Thymus (tissue), 11 donors: Measurements from ENCODE around the gene KIAA0753. TPM values are rescaled to one million over a fixed set of nuclear protein-coding genes. Genes with fewer than 3 reads are reported as not detected.

Experiments used
- DNase-seq, 9 donors: peaks; one replicate each; pipeline ENCODE4 v3.0.0-alpha.2; 2013; ENCODE audit warnings: low spot score in 9 of 9, low read depth in 6 of 9, missing footprints in 1 of 9
- H3K27ac ChIP-seq, 2 donors: one replicate each; pipeline ENCODE4 v1.5.1; 2013; ENCODE audit warnings: control low read depth in 1 of 2, low read depth in 1 of 2, low read length in 1 of 2, mild to moderate bottlenecking in 1 of 2, moderate library complexity in 1 of 2
- H3K27me3 ChIP-seq, 2 donors: one replicate each; pipeline ENCODE4 v1.5.1; 2013; ENCODE audit warnings: low read length in 1 of 2; ENCODE audit not compliant: control insufficient read depth in 2 of 2, insufficient read depth in 1 of 2
- H3K36me3 ChIP-seq, 2 donors: one replicate each; pipeline ENCODE4 v1.5.1; 2013; ENCODE audit warnings: low read length in 1 of 2, mild to moderate bottlenecking in 1 of 2, moderate library complexity in 1 of 2; ENCODE audit not compliant: control insufficient read depth in 2 of 2, insufficient read depth in 2 of 2
- H3K4me1 ChIP-seq, 2 donors: one replicate each; pipeline ENCODE4 v1.5.1; 2013; ENCODE audit warnings: low read length in 2 of 2; ENCODE audit not compliant: control insufficient read depth in 2 of 2, insufficient read depth in 2 of 2
- H3K4me3 ChIP-seq, 2 donors: one replicate each; pipeline ENCODE4 v1.5.1; 2013; ENCODE audit warnings: low read length in 2 of 2, control low read depth in 1 of 2, mild to moderate bottlenecking in 1 of 2
- H3K9me3 ChIP-seq, 2 donors: one replicate each; pipeline ENCODE4 v1.5.1; 2013; ENCODE audit warnings: low read length in 1 of 2, mild to moderate bottlenecking in 1 of 2; ENCODE audit not compliant: control insufficient read depth in 2 of 2, insufficient read depth in 1 of 2
- WGBS: extraction: QIAGEN DNeasy Blood & Tissue Kit; methylation state at CpG from one replicate; pipeline ENCODE4 v1.1.7; 2013; 5-methylcytosine and 5-hydroxymethylcytosine counted together
- polyA plus RNA-seq: library from polyadenylated mRNA; stranded (reverse); fragments of 200-250 nt; gene quantifications from one replicate; pipeline ENCODE4 v1.2.3, GENCODE V29; 2013
- total RNA-seq: library from RNA; stranded (reverse); fragments of 120-200 nt; gene quantifications from one replicate; pipeline ENCODE4 v1.2.4, GENCODE V29; 2013
- donor health status: healthy.

KIAA0753 gene
- total and polyA plus RNA-seq, 2 donors = 10.8 to 11.8 TPM

DNA sequence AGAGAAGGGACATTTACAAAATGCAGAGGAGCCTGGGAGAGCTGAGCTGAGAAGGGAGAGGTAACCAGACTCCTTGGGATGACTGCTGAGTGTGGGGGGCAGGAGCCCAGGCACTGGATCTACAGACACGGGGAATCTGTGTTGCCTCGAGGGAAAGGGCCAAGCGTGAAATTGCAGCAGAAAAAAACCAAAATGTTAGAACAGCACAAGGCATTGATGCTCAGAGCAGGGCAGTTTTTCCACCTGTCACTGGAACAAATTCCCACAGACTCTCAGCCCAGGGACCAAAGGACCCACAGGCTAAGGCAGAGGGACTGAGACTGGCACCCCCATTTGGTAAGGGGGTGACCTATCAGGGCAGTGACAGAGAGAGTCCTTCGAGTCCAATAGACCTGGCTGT lies 86.2 kb downstream of the KIAA0753 start:
- Histone ChIP-seq H3K4me1 (peaks cover 0 to 3% of the 10 kb centered on the region in 2 donors), H3K9me3 (no peaks in the 10 kb centered on the region), H3K27me3 (peaks cover 40 to 65% of the 10 kb centered on the region in 2 donors), H3K36me3 (no peaks in the 10 kb centered on the region), H3K27ac (no peak overlapping the region), H3K4me3 (no peak overlapping the region)
- 87% methylated on average over 4 of the region's 4 CpGs for WGBS
- DNase-seq = no peak

DNA sequence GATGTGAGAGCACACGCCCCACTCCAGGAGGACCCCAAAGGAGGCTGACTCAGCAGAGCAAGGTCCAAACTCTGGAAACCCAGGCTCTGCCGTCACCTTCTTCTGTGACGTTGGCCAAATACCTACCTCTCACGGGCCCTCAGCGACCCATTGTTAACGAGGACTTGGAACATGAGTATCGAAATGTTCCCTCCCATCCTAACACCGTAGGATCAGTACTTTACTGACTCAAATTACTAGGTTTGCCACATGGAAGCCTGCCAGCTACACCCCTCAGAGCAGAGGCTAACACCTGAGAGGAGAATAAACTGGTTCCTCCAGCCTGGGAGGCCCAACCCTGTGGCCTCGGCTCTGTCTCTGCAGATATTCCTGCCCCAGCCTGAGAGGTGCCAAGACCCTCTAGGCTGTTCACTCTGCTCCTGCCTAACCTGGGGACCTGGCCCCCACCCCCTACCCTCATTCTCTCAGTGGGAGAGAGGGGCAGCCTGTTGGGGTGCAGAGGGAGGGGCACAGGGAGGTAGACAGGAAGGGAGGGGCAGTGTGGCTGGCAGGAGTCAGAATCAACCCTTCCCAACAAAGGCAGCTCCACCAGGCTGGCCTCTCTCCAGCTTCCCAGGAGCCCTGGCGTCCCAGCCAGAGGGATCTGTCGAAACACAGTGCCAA lies 88.5 kb downstream of the KIAA0753 start:
- DNase-seq = peak in 1 of 9 donors; percentile 10
- H3K27ac ChIP-seq = no peak overlapping the region
- H3K4me1 ChIP-seq = peaks cover 0 to 7% of the 10 kb centered on the region in 2 donors
- H3K36me3 ChIP-seq = no peaks in the 10 kb centered on the region
- H3K27me3 ChIP-seq = peaks cover 27 to 46% of the 10 kb centered on the region in 2 donors
- H3K9me3 ChIP-seq = no peaks in the 10 kb centered on the region
- no peak overlapping the region for H3K4me3 ChIP-seq
- 90% methylated on average over 11 of the region's 11 CpGs for WGBS

DNA sequence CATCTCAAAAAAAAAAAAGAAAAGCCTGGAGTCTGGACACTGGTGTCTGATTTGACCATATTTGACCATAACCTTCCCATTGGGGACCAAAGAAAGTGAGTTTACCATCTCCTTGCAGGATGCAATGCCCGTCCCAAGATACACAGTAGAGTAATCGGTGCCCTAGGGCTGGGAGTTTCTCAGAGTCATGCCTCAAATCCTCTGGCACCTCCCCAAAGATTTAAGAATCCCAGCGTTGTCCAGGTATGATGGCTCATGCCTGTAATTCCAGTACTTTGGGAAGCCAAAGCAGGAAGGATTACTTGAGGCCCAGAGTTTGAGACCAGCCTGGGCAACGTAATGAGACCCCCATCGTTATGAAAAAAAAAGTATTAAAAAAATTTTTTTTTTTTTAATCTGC lies 89.2 kb downstream of the KIAA0753 start:
- H3K9me3 ChIP-seq = no peaks in the 10 kb centered on the region
- no peaks in the 10 kb centered on the region for H3K36me3 ChIP-seq
- peaks cover 0 to 4% of the 10 kb centered on the region in 2 donors for H3K4me1 ChIP-seq
- H3K4me3 ChIP-seq = no peak overlapping the region
- WGBS = 79% methylated on average over 5 of the region's 5 CpGs
- no peak overlapping the region for H3K27ac ChIP-seq
- peaks cover 20 to 41% of the 10 kb centered on the region in 2 donors for H3K27me3 ChIP-seq
- no peak for DNase-seq

DNA sequence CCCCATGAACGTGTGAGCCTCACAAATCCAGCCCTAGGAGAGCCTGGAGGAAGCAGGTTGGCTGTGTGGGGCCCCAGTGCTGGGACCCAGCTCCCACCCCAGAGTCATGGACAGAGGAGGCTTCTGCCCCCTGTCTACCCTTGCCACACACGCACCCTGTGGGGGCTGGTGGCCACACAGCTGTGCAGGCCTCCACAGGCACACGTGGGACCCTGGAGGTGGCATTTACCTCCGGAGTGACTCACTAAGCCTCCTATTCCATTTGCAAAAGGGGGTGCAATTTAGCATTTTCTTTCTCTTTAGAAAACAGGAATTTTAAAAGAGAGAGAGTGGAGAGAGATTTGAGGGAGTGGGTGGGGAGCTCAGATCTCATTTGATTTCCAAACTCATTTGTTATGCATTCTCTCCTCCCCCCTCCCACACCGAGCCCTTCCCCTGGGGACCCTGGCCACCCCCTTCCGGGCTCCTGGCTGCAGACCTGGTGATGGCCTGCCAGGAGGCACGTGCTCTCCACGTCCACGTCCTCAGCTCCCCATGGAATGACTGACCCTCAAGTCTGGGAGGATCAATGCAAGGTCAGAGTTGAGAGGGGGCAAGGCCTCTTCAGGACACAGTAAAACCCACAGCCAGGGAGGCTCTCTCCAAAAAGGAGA lies 91.0 kb downstream of the KIAA0753 start:
- H3K27me3 ChIP-seq = peaks cover 2 to 25% of the 10 kb centered on the region in 2 donors
- peaks cover 0 to 4% of the 10 kb centered on the region in 2 donors for H3K4me1 ChIP-seq
- no peak overlapping the region for H3K4me3 ChIP-seq
- DNase-seq = no peak
- no peaks in the 10 kb centered on the region for H3K9me3 ChIP-seq
- 79% methylated on average over 9 of the region's 9 CpGs for WGBS
- H3K36me3 ChIP-seq = no peaks in the 10 kb centered on the region
- H3K27ac ChIP-seq = no peak overlapping the region

DNA sequence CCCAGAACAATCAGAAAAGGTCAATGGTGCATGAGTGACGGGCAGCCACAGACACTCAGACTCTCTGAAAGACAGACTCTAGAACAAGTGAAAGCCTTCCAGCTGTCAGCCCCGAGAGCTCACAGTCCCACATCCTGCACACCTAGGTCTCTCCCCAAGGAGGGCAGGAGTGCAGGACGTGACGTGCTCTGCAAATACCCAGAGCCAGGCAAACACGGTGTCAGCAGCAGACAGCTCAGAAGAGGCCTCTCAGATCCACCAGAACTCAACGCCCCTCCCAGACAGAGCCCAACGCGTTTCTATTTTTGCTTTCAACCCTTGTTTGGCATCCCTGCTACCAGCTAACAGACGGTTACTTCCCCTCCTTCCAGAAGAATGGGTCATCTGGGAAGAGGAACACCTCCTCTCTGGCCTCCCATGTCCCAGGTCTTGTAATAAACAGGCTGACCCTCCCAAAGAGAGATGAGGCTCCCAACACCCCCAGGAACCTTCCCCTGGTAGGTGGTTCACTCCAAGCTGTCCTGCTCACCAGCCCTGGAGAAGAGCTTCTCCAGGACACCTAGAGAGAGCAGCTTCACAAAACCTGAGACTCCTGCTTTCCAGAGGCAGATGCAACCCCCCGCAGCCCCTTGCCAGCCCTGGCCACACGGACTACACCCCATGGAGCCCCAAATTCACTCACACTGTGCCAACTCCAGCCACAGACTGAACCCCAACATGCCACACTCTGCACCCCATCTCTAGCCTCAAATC lies 91.8 kb downstream of the KIAA0753 start:
- 28% methylated on average over 11 of the region's 11 CpGs for WGBS
- no peaks in the 10 kb centered on the region for H3K9me3 ChIP-seq
- peaks cover 0 to 4% of the 10 kb centered on the region in 2 donors for H3K4me1 ChIP-seq
- DNase-seq = peak in 8 of 9 donors; percentile 2 to 60 (median 11)
- H3K27me3 ChIP-seq = peaks cover 0 to 17% of the 10 kb centered on the region in 2 donors
- H3K4me3 ChIP-seq = no peak overlapping the region
- H3K36me3 ChIP-seq = no peaks in the 10 kb centered on the region
- H3K27ac ChIP-seq = no peak overlapping the region

DNA sequence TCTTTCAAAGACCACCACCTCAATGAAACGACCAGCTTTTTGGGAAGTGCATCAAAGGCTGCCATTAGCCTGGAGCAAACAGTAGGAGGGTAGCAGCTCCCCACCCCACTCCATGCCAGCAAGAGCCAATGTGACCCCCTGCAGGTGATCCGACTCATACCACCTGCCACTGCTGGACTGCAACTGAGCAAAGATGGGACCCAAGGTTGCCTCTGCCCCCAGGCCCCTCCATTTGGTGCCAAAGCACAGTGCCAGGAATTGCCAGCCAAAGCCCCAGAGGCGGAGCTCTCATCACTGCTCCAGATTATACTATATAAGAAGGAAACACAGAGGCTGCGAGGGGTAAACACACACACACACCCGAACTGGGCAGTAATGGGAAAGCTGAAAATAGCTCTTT lies 92.5 kb downstream of the KIAA0753 start:
- Histone ChIP-seq H3K4me3 (no peak overlapping the region), H3K27me3 (peaks cover 0 to 10% of the 10 kb centered on the region in 2 donors), H3K4me1 (peaks cover 0 to 4% of the 10 kb centered on the region in 2 donors), H3K36me3 (no peaks in the 10 kb centered on the region), H3K27ac (no peak overlapping the region), H3K9me3 (no peaks in the 10 kb centered on the region)
- 54% methylated on average over 5 of the region's 5 CpGs for WGBS
- DNase-seq = no peak

DNA sequence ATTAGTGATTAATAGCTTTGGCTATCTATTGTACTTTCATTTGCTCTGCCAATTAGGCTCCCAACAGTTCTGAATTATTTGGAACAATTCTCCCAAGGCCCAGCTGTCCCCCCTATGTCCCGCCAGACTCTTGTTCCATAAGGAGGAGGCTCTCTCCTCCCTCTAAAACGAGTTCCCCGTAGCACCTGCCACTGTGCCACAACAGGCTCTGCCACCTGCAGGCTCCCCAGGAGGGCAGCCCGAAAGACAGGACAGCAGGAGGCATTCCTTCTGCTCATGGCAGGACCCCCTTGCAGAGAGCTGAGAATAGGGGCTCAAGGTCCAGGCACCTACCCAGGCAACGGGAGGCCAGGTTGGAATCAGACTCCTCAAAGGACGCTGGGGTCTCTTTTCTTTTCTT lies 93.2 kb downstream of the KIAA0753 start:
- Histone ChIP-seq H3K4me1 (peaks cover 0 to 4% of the 10 kb centered on the region in 2 donors), H3K27ac (no peak overlapping the region), H3K4me3 (no peak overlapping the region), H3K9me3 (no peaks in the 10 kb centered on the region), H3K36me3 (no peaks in the 10 kb centered on the region), H3K27me3 (peaks cover 0 to 8% of the 10 kb centered on the region in 2 donors)
- WGBS = 93% methylated on average over 6 of the region's 6 CpGs
- no peak for DNase-seq

DNA sequence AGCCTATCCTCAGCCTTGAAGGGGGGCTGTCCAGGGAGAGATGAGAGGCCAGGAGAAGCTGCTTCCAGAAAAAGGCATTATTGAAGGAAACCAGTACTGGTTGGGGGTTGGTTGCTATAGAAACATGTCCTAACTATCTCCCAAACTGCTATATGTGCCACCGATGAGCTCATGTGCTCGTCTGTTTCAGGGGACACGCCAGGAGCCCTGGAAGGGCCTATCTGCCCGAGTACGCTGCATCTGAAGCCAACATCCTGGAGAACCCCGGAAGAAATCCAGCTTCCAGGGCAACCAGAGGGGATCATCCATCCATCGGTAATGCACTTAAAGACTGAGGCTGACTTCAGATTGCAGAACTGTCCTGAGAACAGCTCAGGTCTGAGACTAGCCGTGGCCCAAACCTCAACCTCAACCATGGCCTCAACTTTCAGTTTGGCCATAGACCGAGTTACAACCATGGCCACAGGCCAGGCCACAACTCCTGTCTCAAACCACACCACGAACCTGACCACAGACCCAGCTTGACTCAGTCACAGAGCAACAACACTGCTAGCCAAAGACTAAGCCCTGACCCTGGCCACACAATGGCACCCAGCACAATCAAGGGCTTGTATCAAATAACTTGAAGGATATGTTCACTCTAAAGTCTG lies 94.3 kb downstream of the KIAA0753 start:
- peaks cover 0 to 4% of the 10 kb centered on the region in 2 donors for H3K4me1 ChIP-seq
- H3K9me3 ChIP-seq = no peaks in the 10 kb centered on the region
- 80% methylated on average over 10 of the region's 10 CpGs for WGBS
- no peak overlapping the region for H3K27ac ChIP-seq
- H3K4me3 ChIP-seq = no peak overlapping the region
- H3K27me3 ChIP-seq = peaks cover 0 to 4% of the 10 kb centered on the region in 2 donors
- no peak for DNase-seq
- no peaks in the 10 kb centered on the region for H3K36me3 ChIP-seq
